Endothelial cell of umbilical vein (primary cell): ENCODE results near the gene SIGLECL1. TPM values are rescaled to one million over a fixed set of nuclear protein-coding genes. Genes with fewer than 3 reads are reported as not detected.
A peak's percentile ranks its signal among the peaks of the same experiment; 100 is the strongest.

ENCODE experiments used
- BruUV-seq: library from RNA; stranded (reverse); fragments of 400-500 nt; replicated peaks from 2 replicates; lab custom pipeline; 2021; lab: Mats Ljungman, UMichigan
- CTCF ChIA-PET: fragments of 300-600, 350-600 bp; sonication (Branson Sonifier 250); formaldehyde crosslinking; loops from one replicate; lab custom pipeline; 2021; ENCODE audit warnings: antibody characterized with exemption, inconsistent platforms; lab: Charles Lee
- POLR2A ChIA-PET: fragments of 300-600, 350-600 bp; sonication (Branson Sonifier 250); formaldehyde crosslinking; loops from one replicate; lab custom pipeline; 2021; ENCODE audit warnings: antibody characterized with exemption, inconsistent platforms; lab: Charles Lee
- DNase-seq: peaks from one replicate; pipeline ENCODE4 v3.0.0-alpha.2; 2011; ENCODE audit warnings: low read depth, low spot score
- FAIRE-seq: peaks from 2 replicates; lab custom pipeline; 2011; peaks lifted over from hg19 to GRCh38; lab: Jason Lieb, UNC
- H2AFZ ChIP-seq: 2 replicates; pipeline ENCODE4 v1.6.0; 2012; ENCODE audit warnings: low read depth, low read length, control low read depth, inconsistent platforms
- H3K27ac ChIP-seq: 2 replicates; pipeline ENCODE4 v1.5.1; 2011; ENCODE audit warnings: low read depth, mild to moderate bottlenecking, control low read depth, low read length, moderate library complexity; ENCODE audit not compliant: insufficient read depth
- H3K27me3 ChIP-seq, 2 experiments: 2 replicates each; pipeline versions ENCODE4 v1.6.0 to v1.6.1; 2011; ENCODE audit warnings: low read length in 2 of 2, mixed read lengths in 1 of 2; ENCODE audit not compliant: control insufficient read depth in 2 of 2, insufficient read depth in 2 of 2
- H3K36me3 ChIP-seq, 2 experiments: 2 replicates in 1 of 2; 3 replicates in 1 of 2; pipeline ENCODE4 v1.5.1; 2011; ENCODE audit warnings: low read length in 2 of 2, mild to moderate bottlenecking in 1 of 2, moderate library complexity in 1 of 2; ENCODE audit not compliant: control insufficient read depth in 2 of 2, insufficient read depth in 2 of 2; ENCODE audit errors: extremely low read depth in 1 of 2
- H3K4me1 ChIP-seq: 3 replicates; pipeline ENCODE4 v1.5.1; 2011; ENCODE audit warnings: mild to moderate bottlenecking, low read length; ENCODE audit not compliant: control insufficient read depth, insufficient read depth; ENCODE audit errors: extremely low read depth
- H3K4me2 ChIP-seq: 2 replicates; pipeline ENCODE4 v1.6.1; 2011; ENCODE audit warnings: low read length, control low read depth, mixed read lengths; ENCODE audit not compliant: insufficient read depth
- H3K4me3 ChIP-seq, 3 experiments: fragments of 200-600 bp in 1 of 3; sonication (generic), shearing (Covaris generic) in 1 of 3; replicated peaks in 1 of 3; 2 replicates each; pipeline ENCODE4 v1.5.1; 2011 to 2016; ENCODE audit warnings: control low read depth in 3 of 3, low read length in 3 of 3, mild to moderate bottlenecking in 2 of 3, inconsistent platforms in 1 of 3, low read depth in 1 of 3, moderate library complexity in 1 of 3; ENCODE audit not compliant: insufficient read depth in 1 of 3
- H3K79me2 ChIP-seq: 2 replicates; pipeline ENCODE4 v1.6.0; 2012; ENCODE audit warnings: low read length, inconsistent platforms; ENCODE audit not compliant: control insufficient read depth, insufficient read depth
- H3K9ac ChIP-seq: replicated peaks from 2 replicates; pipeline ENCODE3; 2011; ENCODE audit warnings: low read length, control low read depth; ENCODE audit not compliant: insufficient read depth; ENCODE audit errors: extremely low read depth
- H3K9me1 ChIP-seq: replicated peaks from 3 replicates; pipeline ENCODE4 v1.6.0; 2011; ENCODE audit warnings: mild to moderate bottlenecking, low read length; ENCODE audit not compliant: control insufficient read depth, insufficient read depth; ENCODE audit errors: extremely low read depth
- H3K9me3 ChIP-seq: replicated peaks from 2 replicates; pipeline ENCODE4 v1.5.1; 2012; ENCODE audit warnings: low read length, inconsistent platforms; ENCODE audit not compliant: control insufficient read depth, insufficient read depth
- H4K20me1 ChIP-seq: replicated peaks from 2 replicates; pipeline ENCODE3; 2011; ENCODE audit warnings: mild to moderate bottlenecking, low read length; ENCODE audit not compliant: control insufficient read depth, insufficient read depth; ENCODE audit errors: extremely low read depth
- CTCF ChIP-seq, 2 donors: IDR thresholded peaks; 1 replicate in 1 of 2; 2 replicates in 1 of 2; pipeline ENCODE4 v1.5.1; 2011; ENCODE audit warnings: low read length in 2 of 2, mild to moderate bottlenecking in 2 of 2, moderate library complexity in 2 of 2, control low read depth in 1 of 2, inconsistent platforms in 1 of 2, low read depth in 1 of 2; ENCODE audit not compliant: insufficient read depth in 1 of 2; ENCODE audit errors: extremely low read depth in 1 of 2
- EZH2 ChIP-seq: IDR thresholded peaks from 2 replicates; pipeline ENCODE4 v1.6.1; 2012; ENCODE audit warnings: borderline replicate concordance, low read depth, mild to moderate bottlenecking, moderate library complexity, low read length, inconsistent platforms; ENCODE audit not compliant: severe bottlenecking
- FOS ChIP-seq: IDR thresholded peaks from 2 replicates; pipeline ENCODE4 v1.6.1; 2011; ENCODE audit warnings: mild to moderate bottlenecking, low read length, moderate library complexity, borderline replicate concordance; ENCODE audit not compliant: insufficient read depth
- GATA2 ChIP-seq: IDR thresholded peaks from 2 replicates; pipeline ENCODE4 v1.7.0; 2011; ENCODE audit warnings: low read depth, mild to moderate bottlenecking, moderate library complexity, mixed read lengths, low read length; ENCODE audit not compliant: insufficient read length, insufficient read depth
- dilution Hi-C: fragments of 300-500 bp; cut with MboI; formaldehyde crosslinking; loops from one replicate; pipeline ENCODE4 v1.15.0; 2019; ENCODE audit warnings: low sequenced_read_pairs; ENCODE audit not compliant: extremely low pct_ligation_motif_present
- intact Hi-C: fragments of 100-400 bp; cut with micrococcal nuclease; formaldehyde crosslinking; loops from one replicate; pipeline ENCODE4 v1.10.0; 2022
- polyA plus RNA-seq, 4 experiments: library from polyadenylated mRNA; depleted of rRNA in 3 of 4; stranded (reverse) in 3 of 4; unstranded in 1 of 4; fragments of >200 nt; gene quantifications; 2 replicates each; pipeline versions ENCODE4 v1.2.1 to v1.2.3, GENCODE V29; 2011 to 2012; ENCODE audit warnings: missing spikeins in 1 of 4
- total RNA-seq: library from RNA; stranded (reverse); gene quantifications from 2 replicates; pipeline ENCODE4 v1.2.3, GENCODE V29; 2021

The SIGLECL1 gene
- total and polyA plus RNA-seq, 2 donors (not counting 3 experiments of a cell fraction or from before 2014, with no cell fraction given), result not detected

DNA sequence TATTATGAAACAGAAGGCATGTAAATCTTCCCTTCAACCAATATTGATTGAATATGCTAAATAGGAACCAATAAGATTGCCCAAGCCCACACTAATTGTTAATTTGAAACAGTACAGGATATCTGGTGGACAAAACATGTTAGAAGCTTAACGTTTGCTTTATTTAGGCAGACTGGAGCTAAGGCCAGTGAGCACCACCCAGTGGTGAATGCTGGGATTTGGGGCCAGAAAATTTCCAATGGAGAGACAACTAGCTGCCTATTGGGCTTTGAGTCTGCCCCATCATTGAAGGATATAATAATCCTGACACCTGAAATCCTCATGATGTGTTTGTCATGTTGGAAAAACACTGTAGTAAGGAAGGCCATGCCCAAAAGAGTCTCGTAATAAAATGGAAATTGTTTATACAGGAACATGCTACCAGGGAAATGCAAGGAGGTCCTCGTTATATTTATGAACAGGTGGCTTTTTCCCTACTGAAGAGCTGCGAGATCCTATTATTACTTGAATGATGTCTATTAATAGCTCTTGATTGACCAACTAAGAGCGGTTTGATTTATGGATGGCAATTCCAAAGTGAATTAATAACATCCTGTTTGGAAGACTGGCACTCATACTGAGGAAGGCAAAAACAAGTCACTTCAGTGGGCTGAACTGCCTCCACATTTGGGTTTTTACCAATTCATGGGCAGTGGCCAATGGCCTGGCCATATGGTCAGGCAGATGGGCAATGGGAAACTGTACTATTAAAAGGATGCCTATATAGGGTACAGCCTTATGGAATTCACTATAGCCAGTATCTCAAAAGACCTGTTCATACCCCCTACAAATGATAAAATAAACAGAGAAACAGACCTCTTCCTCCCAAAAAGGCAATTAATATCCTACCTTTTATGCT is 8.7 kb downstream of the SIGLECL1 start:
- DNase-seq (peak; percentile 44), FAIRE-seq (peak; percentile 81)
- H3K4me1 ChIP-seq, result no peaks in the 10 kb centered on the region
- BruUV-seq, result no TSS peak
- H3K27ac ChIP-seq, result no peak overlapping the region
- no peaks in the 10 kb centered on the region for H3K27me3 ChIP-seq
- no peaks in the 10 kb centered on the region for H3K79me2 ChIP-seq
- intact Hi-C loops (loop anchor here (1.0 kb wide), 1 partner anchor 101 kb away; no protein-coding TSS in a partner anchor), dilution Hi-C loops (no loop called here)
- H3K9ac ChIP-seq, result no peak overlapping the region
- ChIA-PET CTCF (interaction anchor here (0.6 to 2.5 kb wide), 13 partner anchors 10 to 330 kb away, joined by 3 to 20 read pairs (median 3); no protein-coding TSS in a partner anchor), POLR2A (no interaction called here)
- no peak overlapping the region for H3K4me2 ChIP-seq
- H3K36me3 ChIP-seq, result no peaks in the 10 kb centered on the region
- H4K20me1 ChIP-seq, result no peaks in the 10 kb centered on the region
- no peak overlapping the region for H3K4me3 ChIP-seq
- no peaks in the 10 kb centered on the region for H3K9me1 ChIP-seq
- no peak overlapping the region for H2AFZ ChIP-seq
- no peaks in the 10 kb centered on the region for H3K9me3 ChIP-seq
- peak; percentile 52 to 70 for TF ChIP-seq CTCF (IDR thresholded peaks at IDR 0.05; ENCODE audit: extremely low read depth in 1 of 2, insufficient read depth in 1 of 2, low read depth in 1 of 2, low read length in 2 of 2)
- TF ChIP-seq GATA2, result no peak

DNA sequence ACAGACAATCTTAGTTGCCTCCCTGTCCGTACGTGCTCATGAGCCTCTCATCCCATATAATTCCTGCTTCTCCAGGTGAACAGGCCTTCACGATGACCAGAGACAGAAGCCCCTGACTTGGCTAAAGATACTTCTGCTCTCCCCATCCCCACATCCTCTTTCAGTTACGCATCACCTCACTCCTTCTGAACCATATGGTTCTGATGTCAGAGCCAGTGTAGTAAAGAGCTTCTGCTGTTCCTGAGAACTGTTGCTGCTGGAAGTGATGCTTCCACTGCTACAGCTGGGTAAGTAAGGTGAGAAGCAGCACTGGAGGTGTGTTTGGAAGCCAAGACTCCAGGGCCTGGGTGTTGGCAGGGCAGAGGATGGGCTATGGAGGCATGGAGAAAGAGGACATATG is 12.9 kb downstream of the SIGLECL1 start:
- intact Hi-C loops, result no loop called here
- H3K4me1 ChIP-seq, result no peaks in the 10 kb centered on the region
- H3K9me1 ChIP-seq, result no peaks in the 10 kb centered on the region
- no peaks in the 10 kb centered on the region for H4K20me1 ChIP-seq
- H2AFZ ChIP-seq, result no peak overlapping the region
- DNase-seq (no peak), FAIRE-seq (no peak)
- H3K9me3 ChIP-seq, result no peaks in the 10 kb centered on the region
- H3K9ac ChIP-seq, result no peak overlapping the region
- BruUV-seq, result no TSS peak
- no peaks in the 10 kb centered on the region for H3K27me3 ChIP-seq
- H3K36me3 ChIP-seq, result no peaks in the 10 kb centered on the region
- H3K27ac ChIP-seq, result no peak overlapping the region
- POLR2A ChIA-PET, result no interaction called here
- H3K4me2 ChIP-seq, result no peak overlapping the region
- CTCF ChIA-PET, result no interaction called here
- TF ChIP-seq EZH2 (no peak), FOS (no peak)
- H3K79me2 ChIP-seq, result no peaks in the 10 kb centered on the region
- H3K4me3 ChIP-seq, result no peak overlapping the region
- dilution Hi-C loops, result no loop called here
